Activated naive CD4-positive, alpha-beta T cell treated with anti-CD3 and anti-CD28 coated beads, Interleukin-2, amount 50 U/mL, for 16 hours (primary cell): Measurements from ENCODE around the gene TMEM235.

Source experiments
- DNase-seq: peaks from one replicate; pipeline ENCODE4 v3.0.0-alpha.2; 2020

TMEM235 gene

DNA sequence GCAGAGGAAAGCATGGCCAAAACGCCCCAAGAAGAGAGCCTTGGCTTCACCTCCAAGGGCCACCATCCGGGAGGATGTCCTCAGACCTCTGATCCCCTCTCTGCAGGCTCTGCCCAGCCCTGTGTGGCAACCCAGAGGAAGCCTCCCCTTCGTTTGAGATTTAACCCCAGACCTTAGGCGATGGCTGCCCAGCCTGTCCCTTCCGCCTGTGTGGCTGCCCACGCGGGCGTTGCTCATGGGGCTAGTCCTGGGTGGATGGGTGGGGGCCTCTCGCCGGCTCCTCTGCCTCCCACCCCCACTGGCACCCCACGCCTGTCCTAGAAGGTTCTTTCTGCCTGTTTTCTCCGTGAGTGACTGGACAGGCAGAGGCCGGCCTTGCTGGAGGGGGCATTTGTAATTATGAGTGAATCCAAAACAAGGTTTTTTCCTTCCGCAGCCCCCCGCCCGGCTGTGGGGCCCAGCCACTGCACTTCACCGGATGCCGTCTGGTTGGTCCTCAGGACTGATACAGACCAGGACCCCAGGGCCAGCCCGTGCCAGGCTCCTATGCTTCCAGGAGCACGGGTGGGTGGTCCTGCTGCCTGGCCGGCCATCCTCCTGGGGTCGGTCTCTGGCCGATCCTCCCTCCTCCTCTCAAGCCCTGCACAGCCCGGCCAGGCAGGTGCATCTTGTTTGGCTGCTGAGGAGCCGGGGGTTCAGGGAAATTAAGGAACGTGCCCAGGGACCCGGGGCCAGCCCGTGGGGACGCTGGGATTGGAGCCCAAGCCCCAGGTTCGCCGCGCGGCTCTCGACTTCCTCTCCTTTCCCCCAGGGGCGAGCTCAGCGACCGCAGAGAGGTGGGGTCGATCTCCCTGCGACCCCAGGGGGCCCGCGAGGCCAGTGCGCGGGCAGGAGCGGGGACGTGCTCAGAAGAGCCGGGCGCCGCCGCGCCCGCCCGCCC is at the start of gene TMEM235:
Gene TMEM235 (plus strand): TSS at position 636 of the 940 bp plus-strand sequence. CDS start 393 bp downstream, outside the sequence.
- no peak for DNase-seq

DNA sequence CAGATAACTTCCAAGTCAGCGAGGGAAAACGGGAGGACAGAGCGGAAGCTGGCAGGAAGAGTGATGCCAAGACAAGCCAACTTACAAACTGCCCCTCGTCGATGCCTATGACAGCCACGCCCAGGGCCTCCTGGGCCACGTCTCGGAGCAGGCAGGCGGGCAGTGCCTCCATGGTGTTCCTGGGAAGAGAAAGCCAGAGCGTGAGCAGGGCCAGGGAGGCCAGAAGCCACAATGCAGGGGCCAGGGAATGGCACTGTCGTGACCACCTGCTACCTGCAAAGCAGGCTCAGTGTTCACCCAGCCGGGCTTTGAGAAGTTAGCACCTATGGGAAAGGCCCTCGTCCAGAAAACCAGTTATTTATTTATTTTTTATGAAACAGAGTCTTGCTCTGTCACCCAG is 48.9 kb upstream of the TMEM235 start:
- DNase-seq = no peak

DNA sequence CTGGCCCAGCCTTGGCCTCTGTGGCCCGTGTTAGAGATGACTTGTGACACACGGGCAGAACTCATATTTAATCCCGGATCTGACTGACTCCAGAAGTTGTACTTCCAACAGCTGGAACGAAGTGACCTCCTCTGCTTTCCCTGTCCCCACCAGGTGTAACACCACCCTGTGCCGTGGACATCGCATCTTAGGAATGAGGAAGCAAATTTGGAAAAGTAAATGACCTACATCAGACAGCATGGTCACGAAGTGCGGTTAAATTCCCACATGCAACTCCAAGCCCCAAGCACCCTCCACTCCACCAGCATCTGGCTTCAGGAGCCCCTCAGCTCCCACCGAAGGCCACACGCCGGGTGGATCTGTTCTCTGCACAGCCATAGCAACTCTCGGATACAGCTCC is 47.5 kb upstream of the TMEM235 start:
- no peak for DNase-seq

DNA sequence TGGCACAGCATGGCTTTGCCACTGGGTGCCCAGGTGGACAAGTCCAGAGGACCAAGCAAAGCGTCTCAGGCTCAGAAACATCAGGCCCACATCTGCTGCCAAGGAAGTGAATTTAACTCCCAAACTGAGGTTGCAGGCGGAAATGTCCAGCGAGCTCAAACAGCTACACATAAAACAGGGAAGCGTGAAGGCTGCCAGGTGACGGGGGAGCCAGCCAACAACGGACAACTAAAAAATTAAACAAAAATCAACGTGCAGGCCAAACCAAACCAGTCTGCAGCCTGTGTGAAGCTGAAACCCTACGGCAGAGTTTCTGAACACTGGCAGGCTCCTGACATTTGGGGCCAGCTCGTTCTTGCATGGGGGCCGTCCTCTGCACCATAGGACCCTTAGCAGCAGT is 47.1 kb upstream of the TMEM235 start:
- no peak for DNase-seq

DNA sequence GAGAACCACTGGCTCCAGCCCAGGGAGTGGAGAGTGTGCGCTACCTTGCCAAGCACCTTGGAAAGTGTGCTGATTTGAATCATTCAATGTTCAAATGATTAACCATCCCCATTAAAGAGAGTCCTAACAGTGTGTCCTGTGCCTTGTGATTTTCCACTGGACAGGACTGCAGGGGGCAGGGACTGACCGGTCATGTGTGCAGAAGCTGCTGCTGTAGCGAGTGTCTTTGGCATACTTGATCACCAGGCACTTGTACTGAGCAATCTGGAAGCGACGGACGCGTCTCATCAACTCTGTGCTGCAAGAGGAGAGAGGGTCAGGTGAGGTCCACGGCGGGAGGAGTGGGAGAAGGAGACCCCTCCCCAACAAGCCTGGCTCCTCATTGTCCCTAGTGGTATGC is 46.6 kb upstream of the TMEM235 start:
- no peak for DNase-seq

DNA sequence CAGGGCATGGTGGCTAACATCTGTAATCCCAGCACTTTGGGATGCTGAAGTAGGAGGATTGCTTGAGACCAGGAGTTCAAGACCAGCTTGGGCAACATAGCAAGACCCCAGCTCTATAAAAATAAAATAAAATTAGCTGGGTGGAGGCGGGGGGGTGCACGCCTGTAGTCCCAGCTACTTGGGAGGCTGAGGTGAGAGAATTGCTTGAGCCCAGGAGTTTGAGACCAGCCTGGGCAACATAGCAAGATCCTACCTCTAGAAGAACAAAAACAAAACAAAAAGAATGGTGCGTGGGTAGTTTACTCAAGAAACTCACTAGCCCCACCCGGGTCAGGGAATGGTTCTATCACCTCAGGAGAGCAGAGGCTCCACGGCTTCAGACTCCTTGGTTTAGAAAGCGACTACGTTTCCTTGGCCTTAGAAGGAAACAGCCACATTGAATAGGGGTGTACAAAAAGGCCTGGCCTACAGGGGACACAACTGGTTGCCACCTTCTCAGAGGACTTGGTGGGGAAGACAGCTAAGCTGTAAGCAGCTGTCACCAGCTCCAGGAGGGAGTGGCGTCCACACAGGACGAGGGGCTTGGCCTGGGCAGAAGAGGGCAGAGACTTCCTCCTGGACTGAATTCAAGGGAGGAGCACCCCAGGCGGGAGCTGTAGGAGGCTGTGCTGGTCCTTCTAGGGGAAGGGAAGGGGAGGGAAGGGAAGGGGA is 45.3 kb upstream of the TMEM235 start:
- no peak for DNase-seq

DNA sequence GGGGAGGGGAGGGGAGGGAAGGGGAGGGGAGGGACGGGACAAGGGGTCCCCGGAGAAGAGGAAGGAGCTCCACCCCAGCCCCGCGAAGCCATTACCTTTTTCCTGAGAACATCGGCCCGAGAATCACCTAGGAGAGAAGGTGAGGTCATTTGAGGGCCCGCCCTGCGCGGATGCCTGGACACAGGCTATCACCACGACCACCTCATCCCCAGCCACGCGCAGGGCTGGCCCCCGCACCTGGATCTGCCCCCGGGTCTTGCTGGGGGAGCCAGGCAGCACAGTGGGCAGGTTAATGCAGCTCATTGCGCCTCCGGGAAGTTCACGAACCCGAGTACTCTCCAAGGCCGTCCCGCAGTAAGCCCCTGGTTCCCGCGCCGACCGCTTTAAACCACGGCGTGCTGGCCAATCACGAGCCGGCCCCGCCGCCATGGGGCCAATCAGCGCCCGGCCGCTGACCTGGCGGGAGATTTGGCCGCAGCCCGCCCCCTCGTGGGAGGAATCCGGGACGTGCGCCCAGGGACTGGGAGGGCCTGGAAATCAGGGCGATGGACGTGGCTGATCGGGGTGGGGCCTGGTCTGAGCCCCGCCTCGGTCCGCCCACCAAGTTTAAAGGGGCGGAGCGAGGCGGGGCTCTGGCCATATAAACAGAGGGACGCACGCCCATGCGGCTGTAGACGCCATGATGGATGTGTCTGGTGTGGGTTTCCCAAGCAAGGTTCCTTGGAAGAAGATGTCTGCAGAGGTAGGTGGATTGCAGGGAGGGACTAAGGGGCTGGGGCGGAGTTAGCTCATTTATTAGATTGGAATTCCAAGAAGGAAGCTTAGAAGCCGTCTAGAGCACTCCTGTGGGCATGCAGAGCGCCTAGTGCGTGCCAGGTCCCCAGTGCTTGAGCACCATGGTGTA is 44.5 kb upstream of the TMEM235 start, which contains the start of the genes AFMID and TK1:
Gene AFMID (plus strand): TSS at position 671 of the 904 bp plus-strand sequence. CDS start 9 bp downstream, at position 680.
Gene TK1 (minus strand): TSS at position 361 of the 904 bp plus-strand sequence. CDS start 58 bp downstream, at position 303.
- peak; percentile 77 for DNase-seq

DNA sequence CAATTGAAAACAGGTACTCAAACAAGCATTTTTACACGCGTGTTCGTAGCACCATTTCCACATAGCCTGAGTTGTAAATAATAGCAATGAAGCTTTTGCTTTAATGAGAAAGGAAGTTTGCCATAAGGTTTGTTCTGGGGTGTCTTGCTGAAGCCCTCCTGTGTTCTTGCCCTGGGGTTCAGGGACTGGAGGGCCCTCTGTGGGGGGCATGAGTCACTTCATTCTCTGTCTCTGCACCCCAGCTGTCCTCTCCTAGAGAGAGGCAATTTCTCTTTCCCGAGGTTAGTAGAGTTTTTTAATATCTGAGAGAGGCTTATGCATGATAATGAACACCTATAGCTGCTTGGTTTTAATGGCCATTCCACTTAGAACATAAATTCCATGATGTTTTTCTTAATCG is 34.7 kb upstream of the TMEM235 start:
- DNase-seq = no peak

DNA sequence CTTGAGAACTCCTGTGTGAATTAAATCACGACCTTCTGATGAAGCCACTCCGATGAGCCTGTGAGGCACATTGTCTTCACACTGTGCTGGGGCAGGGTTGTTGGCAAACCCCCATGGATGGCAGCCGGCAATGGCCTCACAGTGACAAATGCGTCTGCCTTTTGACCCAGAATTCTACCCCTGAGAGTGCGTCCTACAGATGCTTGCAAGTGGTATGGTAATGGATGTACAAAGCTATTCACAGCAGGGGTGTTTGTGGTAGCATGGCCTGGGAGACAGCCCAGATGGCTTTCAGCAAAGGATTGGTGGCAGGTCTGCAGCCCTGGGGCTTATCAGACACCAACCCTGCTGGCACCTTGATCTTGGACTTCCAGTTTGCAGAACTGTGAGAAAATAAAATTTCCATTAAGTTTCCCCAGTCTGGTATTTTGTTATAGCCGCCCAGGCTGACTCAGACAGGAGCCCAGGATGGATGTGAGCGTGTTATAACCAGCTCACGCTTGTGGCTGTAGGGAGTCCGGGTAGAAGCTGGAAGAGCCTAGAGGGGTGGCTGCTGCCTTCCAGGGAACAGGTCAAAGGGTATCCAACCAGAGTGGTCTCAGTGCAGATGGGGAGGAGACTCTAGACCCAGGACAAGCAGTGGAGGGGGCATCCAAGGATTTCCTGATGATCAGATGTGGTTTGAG is 34.1 kb upstream of the TMEM235 start:
- DNase-seq = no peak

DNA sequence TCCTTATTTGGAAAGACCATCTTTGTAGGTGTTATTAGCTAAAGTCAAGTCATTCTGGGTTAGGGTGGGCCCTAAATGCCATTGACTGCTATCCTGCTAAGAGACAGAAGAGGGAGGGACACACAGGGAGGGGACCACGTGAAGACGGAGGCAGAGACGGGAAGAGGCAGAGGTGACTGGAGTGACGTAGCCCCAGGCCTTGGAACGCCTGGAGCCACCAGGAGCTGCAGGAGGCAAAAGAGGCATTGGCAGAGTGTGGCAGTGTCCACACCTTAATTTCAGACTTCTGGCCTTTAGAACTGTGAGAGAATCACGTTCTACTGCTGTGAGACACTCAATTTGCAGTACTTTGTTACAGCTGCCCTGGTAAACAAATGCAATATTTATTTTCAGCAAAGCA is 31.0 kb upstream of the TMEM235 start:
- DNase-seq = no peak

DNA sequence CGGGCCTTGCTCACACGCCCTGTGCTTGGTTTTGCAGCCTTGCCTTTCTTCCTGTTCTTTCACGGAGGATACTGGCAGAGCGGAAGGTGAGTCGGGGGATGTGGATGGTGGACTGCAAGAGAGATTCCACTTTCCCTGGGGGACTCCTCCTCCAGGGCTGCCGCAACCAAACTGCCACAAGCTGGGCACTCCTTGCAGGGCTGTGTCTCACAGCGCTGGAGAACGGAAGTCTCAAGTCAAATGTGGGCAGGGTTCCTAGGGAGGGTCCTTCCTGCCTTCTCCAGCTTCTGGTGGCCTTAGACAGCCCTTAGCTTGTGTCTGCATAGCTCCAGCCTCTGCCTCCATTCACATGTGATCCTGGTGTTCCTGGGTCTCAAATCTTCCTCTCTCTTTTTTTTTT is 28.8 kb upstream of the TMEM235 start:
- DNase-seq = no peak

DNA sequence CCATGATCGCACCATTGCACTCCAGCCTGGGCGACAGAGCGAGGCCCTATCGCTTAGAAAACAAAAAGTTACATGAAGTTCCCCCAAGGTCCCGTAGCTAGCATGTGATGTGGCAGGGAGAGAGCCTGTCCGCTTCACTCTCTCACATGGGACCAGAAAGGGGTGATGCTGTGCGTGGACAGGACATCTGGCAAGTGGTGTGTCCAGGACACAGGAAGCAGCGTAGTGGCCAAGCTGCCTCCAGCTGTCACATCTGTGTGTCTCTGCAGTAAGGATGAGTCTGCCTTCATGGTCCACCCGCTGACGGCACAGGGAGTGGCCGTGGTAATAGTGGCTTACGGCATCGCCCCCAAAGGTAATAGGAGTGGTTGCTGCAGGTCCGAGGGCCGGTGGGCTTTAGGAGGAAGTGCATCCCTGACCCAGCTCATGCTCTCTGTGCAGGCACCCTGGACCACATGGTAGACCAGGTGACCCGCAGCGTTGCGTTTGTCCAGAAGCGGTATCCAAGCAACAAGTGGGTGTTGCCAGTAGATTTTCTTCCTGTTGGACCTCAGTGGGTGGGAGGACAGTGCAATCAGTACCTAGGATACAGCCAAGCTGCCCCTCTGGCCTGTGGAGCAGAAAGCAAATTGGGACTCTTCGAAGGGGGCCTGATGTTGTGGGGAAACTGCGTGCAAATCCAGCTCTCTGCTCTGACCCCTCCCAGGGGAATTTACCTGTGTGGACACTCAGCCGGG is 26.9 kb upstream of the TMEM235 start:
- no peak for DNase-seq

DNA sequence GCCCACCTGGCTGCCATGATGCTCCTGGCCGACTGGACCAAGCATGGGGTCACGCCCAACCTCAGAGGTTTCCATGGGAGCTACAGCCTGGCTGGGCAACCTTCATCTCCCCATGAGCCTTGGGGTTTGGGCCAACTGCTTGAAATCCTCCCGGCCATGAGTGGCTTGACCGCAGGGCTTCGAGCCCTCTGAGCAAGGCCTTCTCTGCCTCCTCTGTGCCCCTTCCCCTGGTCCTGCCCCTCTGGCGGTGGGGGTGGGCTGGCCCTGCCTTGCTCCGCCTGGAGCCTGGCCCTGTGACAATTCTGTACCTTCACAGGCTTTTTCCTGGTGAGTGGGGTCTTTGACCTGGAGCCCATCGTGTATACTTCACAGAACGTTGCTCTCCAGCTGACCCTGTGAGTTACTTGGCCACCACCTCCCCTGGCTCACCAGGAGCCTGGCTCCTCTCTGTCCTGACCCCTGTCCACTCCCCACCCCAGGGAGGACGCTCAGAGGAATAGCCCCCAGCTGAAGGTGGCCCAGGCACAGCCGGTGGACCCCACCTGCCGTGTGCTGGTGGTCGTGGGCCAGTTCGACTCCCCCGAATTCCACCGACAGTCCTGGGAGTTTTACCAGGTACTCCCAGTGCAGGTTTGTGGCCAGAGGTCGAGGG is 26.2 kb upstream of the TMEM235 start:
- no peak for DNase-seq

DNA sequence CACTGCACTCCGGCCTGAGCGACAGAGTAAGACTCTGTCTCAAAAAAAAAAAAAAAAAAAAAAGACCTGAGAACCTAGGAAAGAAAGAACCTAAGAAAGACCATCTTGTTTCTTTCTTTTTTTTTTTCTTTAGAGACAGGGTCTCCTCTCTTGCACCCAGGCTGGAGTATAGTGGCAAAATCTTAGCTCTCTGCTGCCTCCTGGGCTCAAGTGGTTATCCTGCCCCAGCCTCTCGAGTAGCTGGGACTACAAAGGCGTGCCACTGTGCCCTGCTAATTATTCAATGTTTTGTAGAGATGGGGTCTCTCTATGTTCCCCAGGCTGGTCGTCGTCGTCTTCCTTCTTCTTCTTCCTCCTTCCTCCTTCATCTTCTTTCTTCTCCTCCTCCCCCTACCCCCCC is 25.1 kb upstream of the TMEM235 start:
- DNase-seq = no peak

DNA sequence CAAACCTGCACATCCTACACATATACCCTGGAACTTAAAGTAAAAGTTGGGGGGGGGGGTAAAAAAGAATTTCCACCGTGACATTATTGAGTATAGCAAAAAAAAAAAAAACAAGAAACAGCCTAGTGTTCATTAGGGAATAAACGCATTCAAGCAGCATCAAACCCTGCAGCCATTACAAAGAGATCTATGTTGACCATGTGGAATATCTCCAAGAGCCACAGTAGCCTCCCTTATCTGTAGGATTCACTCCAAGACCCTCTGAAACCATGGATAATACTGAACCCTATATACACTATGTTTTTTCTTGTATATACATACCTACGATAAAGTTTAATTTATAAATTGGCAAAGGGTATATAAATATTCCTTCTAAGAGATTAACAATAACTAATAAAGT is 22.9 kb upstream of the TMEM235 start:
- DNase-seq = no peak

DNA sequence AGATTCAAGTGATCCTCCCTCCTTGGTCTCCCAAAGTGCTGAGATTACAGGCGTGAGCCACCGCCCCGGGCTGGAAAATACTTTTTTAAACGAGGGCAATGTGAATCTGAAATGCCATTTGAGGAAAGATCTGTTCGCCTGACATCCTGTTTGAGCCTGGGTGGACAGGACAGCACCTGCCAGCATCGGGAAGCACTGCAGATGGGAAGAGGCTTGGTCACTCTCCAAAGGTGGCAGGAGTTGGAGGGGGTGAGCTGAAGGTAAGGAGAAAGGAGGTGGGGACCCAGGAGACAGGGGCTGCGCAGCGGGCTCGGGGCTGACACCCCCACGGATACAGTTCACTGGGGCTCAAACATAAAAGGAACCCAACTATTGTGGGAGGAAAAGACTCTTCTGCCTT is 21.3 kb upstream of the TMEM235 start:
- DNase-seq = no peak

DNA sequence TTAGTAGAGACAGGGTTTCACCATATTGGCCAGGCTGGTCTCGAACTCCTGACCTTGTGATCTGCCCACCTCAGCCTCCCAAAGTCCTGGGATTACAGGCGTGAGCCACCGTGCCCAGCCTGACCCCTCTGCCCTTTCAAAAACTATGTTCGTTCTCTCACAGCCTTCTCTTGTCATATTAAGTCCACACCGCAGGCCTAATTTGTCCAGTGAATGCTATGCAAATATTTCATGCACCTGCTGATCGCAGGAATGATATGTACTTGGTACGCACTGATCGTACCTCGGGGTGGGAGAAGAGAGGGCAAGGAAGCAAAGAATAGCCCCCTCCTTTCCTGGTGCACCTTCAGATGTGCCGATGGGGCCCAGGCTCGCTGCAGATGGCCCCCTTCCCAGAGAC is 20.4 kb upstream of the TMEM235 start:
- no peak for DNase-seq

DNA sequence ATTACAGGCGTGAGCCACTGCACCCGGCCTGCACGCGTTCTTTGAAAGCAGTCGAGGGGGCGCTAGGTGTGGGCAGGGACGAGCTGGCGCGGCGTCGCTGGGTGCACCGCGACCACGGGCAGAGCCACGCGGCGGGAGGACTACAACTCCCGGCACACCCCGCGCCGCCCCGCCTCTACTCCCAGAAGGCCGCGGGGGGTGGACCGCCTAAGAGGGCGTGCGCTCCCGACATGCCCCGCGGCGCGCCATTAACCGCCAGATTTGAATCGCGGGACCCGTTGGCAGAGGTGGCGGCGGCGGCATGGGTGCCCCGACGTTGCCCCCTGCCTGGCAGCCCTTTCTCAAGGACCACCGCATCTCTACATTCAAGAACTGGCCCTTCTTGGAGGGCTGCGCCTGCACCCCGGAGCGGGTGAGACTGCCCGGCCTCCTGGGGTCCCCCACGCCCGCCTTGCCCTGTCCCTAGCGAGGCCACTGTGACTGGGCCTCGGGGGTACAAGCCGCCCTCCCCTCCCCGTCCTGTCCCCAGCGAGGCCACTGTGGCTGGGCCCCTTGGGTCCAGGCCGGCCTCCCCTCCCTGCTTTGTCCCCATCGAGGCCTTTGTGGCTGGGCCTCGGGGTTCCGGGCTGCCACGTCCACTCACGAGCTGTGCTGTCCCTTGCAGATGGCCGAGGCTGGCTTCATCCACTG is 17.3 kb upstream of the TMEM235 start, which contains the start of gene BIRC5:
Gene BIRC5 (plus strand): TSS at position 238 of the 690 bp plus-strand sequence. CDS start 64 bp downstream, at position 302.
- DNase-seq = peak; percentile 92

DNA sequence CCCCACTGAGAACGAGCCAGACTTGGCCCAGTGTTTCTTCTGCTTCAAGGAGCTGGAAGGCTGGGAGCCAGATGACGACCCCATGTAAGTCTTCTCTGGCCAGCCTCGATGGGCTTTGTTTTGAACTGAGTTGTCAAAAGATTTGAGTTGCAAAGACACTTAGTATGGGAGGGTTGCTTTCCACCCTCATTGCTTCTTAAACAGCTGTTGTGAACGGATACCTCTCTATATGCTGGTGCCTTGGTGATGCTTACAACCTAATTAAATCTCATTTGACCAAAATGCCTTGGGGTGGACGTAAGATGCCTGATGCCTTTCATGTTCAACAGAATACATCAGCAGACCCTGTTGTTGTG is 16.7 kb upstream of the TMEM235 start:
- DNase-seq = no peak
